ENCODE measurements around the gene ATP13A3. TPM values are rescaled to one million over a fixed set of nuclear protein-coding genes. Genes with fewer than 3 reads are reported as not detected.

Gene ATP13A3
- total RNA-seq, 1 experiment from 2014 or later, result 78.3 TPM

GRCh38 chr3:194446172-194446571 is 40.6 kb downstream of the ATP13A3 start (continued):
- TF ChIP-seq ZNF532 (CRISPR knock-in tag; IDR thresholded peaks at IDR 0.05; ENCODE audit: borderline replicate concordance) (no peak), KAT7 (CRISPR knock-in tag; IDR thresholded peaks at IDR 0.05; ENCODE audit: borderline replicate concordance) (no peak), ZBTB21 (CRISPR knock-in tag; IDR thresholded peaks at IDR 0.05; ENCODE audit: borderline replicate concordance) (no peak), RORB (CRISPR knock-in tag; IDR thresholded peaks at IDR 0.05) (no peak), ATF2 (CRISPR knock-in tag; IDR thresholded peaks at IDR 0.05; ENCODE audit: borderline replicate concordance, low read depth) (no peak), NR2C2 (CRISPR knock-in tag; IDR thresholded peaks at IDR 0.05) (no peak)

- no peaks in the 10 kb centered on the region for H3K4me1 Mint-ChIP-seq
- H3K36me3 Mint-ChIP-seq, result peaks cover 59% of the 10 kb centered on the region
- CTCF ChIA-PET, result no interaction called here
- POLR2A ChIA-PET, result no interaction called here
- H3K27me3 Mint-ChIP-seq (ENCODE audit: low read depth), result no peaks in the 10 kb centered on the region
- no peak overlapping the region for H3K4me3 Mint-ChIP-seq
- no peak for DNase-seq (ENCODE audit: low spot score)
- H3K9me3 Mint-ChIP-seq, result no peaks in the 10 kb centered on the region
- TF ChIP-seq GTF2I (CRISPR knock-in tag; conservative IDR thresholded peaks at IDR 0.05) (no peak), EMX1 (CRISPR knock-in tag; IDR thresholded peaks at IDR 0.05) (no peak), NR3C1 (CRISPR knock-in tag; conservative IDR thresholded peaks at IDR 0.05; ENCODE audit: low read depth) (no peak), KAT7 (CRISPR knock-in tag; IDR thresholded peaks at IDR 0.05; ENCODE audit: borderline replicate concordance) (no peak), ZNF532 (CRISPR knock-in tag; IDR thresholded peaks at IDR 0.05; ENCODE audit: borderline replicate concordance) (no peak), STAT6 (CRISPR knock-in tag; conservative IDR thresholded peaks at IDR 0.05; ENCODE audit: low read depth) (no peak), CBFB (CRISPR knock-in tag; IDR thresholded peaks at IDR 0.05; ENCODE audit: low read depth) (no peak), NFATC4 (CRISPR knock-in tag; IDR thresholded peaks at IDR 0.05) (no peak), ZNF425 (CRISPR knock-in tag; conservative IDR thresholded peaks at IDR 0.05) (no peak), ATF1 (CRISPR knock-in tag; IDR thresholded peaks at IDR 0.05) (no peak), GABPB1 (CRISPR knock-in tag; IDR thresholded peaks at IDR 0.05) (no peak), ZMAT4 (CRISPR knock-in tag; IDR thresholded peaks at IDR 0.05) (no peak), ZNF396 (CRISPR knock-in tag; IDR thresholded peaks at IDR 0.05; ENCODE audit: borderline replicate concordance) (no peak), OVOL2 (CRISPR knock-in tag; IDR thresholded peaks at IDR 0.05; ENCODE audit: borderline replicate concordance) (no peak), USF1 (CRISPR knock-in tag; IDR thresholded peaks at IDR 0.05) (no peak)
- H3K27ac Mint-ChIP-seq, result no peak overlapping the region
- no peak for ATAC-seq
These were observed 42.9 kb downstream of the ATP13A3 start for GRCh38 chr3:194443901-194444300.

Measured in WTC11 (cell line).